Parietal lobe (tissue), 1 donor: ENCODE data around the gene ANKRD2. TPM values are rescaled to one million over a fixed set of nuclear protein-coding genes. Genes with fewer than 3 reads are reported as not detected.

ENCODE experiments used
- total RNA-seq: library from RNA; depleted of rRNA; stranded (reverse); fragments of >200 nt; gene quantifications from one replicate; pipeline ENCODE4 v1.2.3, GENCODE V29; 2014

Gene ANKRD2
- total RNA-seq: not detected

GRCh38 chr10:97572214-97572989 is at the start of gene ANKRD2:
ANKRD2 (plus strand) TSS chr10:97572779; CDS start chr10:97572789, 10 bp downstream.

GRCh38 chr10:97584060-97584797 is 11.7 kb downstream of the ANKRD2 start, which contains the start of gene HOGA1:
HOGA1 (plus strand) TSS chr10:97584389; CDS start chr10:97584704, 315 bp downstream.

GRCh38 chr10:97589479-97589878 is 16.9 kb downstream of the ANKRD2 start, which contains the start of gene C10orf62:
C10orf62 (plus strand) TSS chr10:97589721; CDS start chr10:97589898, 177 bp downstream.

GRCh38 chr10:97632949-97633884 is 60.6 kb downstream of the ANKRD2 start, which contains the start of gene MORN4:
MORN4 (minus strand) TSS chr10:97633500; CDS start chr10:97619653, 13,847 bp downstream.

Other genes with a start within 250 kb of the ANKRD2 start
- gene FRAT2, start 238.1 kb upstream of the ANKRD2 start, total RNA-seq: 11.6 TPM
- gene RRP12, start 171.4 kb upstream of the ANKRD2 start, total RNA-seq: 18.2 TPM
- 105 TPM for gene PGAM1, start 146.6 kb upstream of the ANKRD2 start, total RNA-seq
- gene EXOSC1, start 126.8 kb upstream of the ANKRD2 start, total RNA-seq: 39.1 TPM
- gene ZDHHC16, start 126.6 kb upstream of the ANKRD2 start, total RNA-seq: 40.7 TPM
- gene MMS19, start 74.4 kb upstream of the ANKRD2 start, total RNA-seq: 94.8 TPM
- 0.94 TPM for gene UBTD1, start 73.9 kb upstream of the ANKRD2 start, total RNA-seq
- gene HOGA1, start 11.6 kb downstream of the ANKRD2 start, total RNA-seq: 0.31 TPM
- gene C10orf62, start 16.9 kb downstream of the ANKRD2 start, total RNA-seq: not detected
- gene MORN4, start 60.7 kb downstream of the ANKRD2 start, total RNA-seq: 26.0 TPM
- 10.3 TPM for gene PI4K2A, start 67.9 kb downstream of the ANKRD2 start, total RNA-seq
- 0.94 TPM for gene AVPI1, start 114.5 kb downstream of the ANKRD2 start, total RNA-seq
- gene MARVELD1, start 141.0 kb downstream of the ANKRD2 start, total RNA-seq: 5.0 TPM
- gene ZFYVE27, start 164.3 kb downstream of the ANKRD2 start, total RNA-seq: 68.5 TPM
- 0.94 TPM for gene SFRP5, start 199.2 kb downstream of the ANKRD2 start, total RNA-seq